ENCODE data around the gene MEF2D.

Gene MEF2D

DNA sequence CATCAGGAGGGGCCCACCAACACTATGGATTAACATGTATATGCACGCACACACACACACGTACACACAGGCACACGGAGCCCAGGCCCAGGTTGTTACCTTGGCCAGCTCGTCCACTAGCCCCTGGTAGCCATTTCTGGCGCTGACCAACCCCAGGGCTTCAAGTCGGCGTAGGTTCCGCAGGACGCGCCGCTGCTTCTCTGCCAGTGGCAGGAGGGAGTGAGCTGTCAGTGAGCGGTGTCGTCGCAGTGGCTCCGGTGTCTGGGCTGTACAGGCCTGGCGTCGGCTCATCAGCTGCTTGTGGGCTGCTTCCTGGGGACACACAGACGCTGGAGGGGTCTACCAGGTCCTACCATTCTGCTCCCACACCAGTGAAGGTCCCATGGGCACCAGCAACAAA is 29.4 kb upstream of the MEF2D start:
- H3K27ac ChIP-seq: no peak overlapping the region
- H3K36me3 ChIP-seq: peaks cover 74% of the 10 kb centered on the region
- no peak for DNase-seq
- TF ChIP-seq, protein P1, sequence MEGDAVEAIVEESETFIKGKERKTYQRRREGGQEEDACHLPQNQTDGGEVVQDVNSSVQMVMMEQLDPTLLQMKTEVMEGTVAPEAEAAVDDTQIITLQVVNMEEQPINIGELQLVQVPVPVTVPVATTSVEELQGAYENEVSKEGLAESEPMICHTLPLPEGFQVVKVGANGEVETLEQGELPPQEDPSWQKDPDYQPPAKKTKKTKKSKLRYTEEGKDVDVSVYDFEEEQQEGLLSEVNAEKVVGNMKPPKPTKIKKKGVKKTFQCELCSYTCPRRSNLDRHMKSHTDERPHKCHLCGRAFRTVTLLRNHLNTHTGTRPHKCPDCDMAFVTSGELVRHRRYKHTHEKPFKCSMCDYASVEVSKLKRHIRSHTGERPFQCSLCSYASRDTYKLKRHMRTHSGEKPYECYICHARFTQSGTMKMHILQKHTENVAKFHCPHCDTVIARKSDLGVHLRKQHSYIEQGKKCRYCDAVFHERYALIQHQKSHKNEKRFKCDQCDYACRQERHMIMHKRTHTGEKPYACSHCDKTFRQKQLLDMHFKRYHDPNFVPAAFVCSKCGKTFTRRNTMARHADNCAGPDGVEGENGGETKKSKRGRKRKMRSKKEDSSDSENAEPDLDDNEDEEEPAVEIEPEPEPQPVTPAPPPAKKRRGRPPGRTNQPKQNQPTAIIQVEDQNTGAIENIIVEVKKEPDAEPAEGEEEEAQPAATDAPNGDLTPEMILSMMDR (IDR thresholded peaks at IDR 0.05; ENCODE audit: low read depth, low read length): no peak
- H3K4me3 ChIP-seq (ENCODE audit: low read depth, low read length): no peak overlapping the region
- H3K9me3 ChIP-seq (ENCODE audit: severe bottlenecking): no peaks in the 10 kb centered on the region
- no peaks in the 10 kb centered on the region for H3K27me3 ChIP-seq (ENCODE audit: insufficient read depth, low read depth, severe bottlenecking)

DNA sequence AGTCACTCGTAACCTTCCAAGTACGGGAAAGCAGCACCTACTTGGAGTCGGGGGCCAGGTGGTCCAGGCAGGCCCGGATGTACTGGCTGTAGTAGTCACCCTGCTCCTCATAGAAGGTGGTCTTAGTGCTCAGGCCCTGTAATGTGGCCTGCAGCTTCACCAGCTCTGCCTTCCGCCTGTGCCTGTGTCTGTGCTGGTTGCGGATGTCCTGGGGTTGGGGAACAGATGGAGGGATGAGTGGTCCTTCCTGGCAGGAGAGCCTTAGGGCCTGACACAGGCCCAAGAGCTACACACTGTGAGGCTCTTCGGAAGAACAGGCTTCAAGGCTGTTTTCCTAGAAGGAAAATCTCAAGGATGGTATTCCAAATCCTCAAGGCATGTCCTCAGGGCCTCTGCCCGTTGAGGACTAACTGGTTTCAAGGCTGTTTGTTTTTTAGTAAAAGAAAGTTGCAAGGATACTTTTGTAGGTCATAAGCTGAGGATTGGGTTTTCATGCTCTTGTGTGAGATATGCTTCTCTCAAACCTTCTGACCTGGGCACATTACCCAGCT is 28.4 kb upstream of the MEF2D start:
- no peak for DNase-seq
- Histone ChIP-seq H3K9me3 (ENCODE audit: severe bottlenecking) (no peaks in the 10 kb centered on the region), H3K36me3 (peaks cover 69% of the 10 kb centered on the region), H3K27ac (no peak overlapping the region), H3K27me3 (ENCODE audit: insufficient read depth, low read depth, severe bottlenecking) (no peaks in the 10 kb centered on the region), H3K4me3 (ENCODE audit: low read depth, low read length) (no peak overlapping the region)
- TF ChIP-seq, protein P1 (IDR thresholded peaks at IDR 0.05; ENCODE audit: low read depth, low read length): no peak

DNA sequence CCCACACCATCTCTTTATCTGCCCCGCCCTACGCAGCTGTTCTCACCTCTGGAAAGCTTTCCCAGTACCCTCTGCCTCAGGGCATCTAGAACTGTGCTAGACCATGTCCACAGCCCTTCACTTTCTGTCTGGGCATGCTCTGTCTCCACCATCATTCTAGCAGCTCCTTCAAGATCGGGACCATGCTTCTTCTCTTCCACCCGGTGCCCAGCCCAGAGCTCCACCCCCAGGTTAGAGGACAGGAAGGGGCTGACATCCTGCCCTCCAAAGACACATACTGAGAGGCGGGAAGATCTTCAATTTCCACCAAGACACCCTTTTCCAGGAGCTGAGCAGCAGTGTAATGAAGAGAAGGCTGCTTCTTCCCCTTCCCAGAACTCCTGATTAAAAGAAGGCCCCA is 27.7 kb upstream of the MEF2D start:
- Histone ChIP-seq H3K9me3 (ENCODE audit: severe bottlenecking) (no peaks in the 10 kb centered on the region), H3K4me3 (ENCODE audit: low read depth, low read length) (no peak overlapping the region), H3K27me3 (ENCODE audit: insufficient read depth, low read depth, severe bottlenecking) (no peaks in the 10 kb centered on the region), H3K36me3 (peaks cover 61% of the 10 kb centered on the region), H3K27ac (no peak overlapping the region)
- TF ChIP-seq, protein P1 (IDR thresholded peaks at IDR 0.05; ENCODE audit: low read depth, low read length): no peak
- no peak for DNase-seq

DNA sequence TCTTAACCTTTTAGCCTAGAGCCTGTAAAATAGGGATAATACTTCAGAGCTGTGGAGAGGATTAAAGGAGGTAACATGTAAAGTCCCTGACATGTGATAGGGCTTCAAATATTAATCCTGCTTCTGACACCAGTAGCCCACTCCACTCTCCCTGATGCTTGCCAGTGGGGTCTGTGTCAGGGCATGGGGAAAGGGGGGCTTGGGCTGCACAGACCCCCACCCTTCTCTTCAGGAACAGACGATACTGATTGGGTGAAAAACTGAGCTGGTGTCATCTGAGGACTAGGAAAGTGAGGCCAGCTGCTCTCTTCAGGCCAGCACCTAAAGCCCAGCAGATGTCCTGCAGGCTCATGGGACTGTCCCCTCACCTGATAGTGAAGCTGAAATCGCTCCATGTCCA is 27.0 kb upstream of the MEF2D start:
- Histone ChIP-seq H3K36me3 (peaks cover 55% of the 10 kb centered on the region), H3K27me3 (ENCODE audit: insufficient read depth, low read depth, severe bottlenecking) (no peaks in the 10 kb centered on the region), H3K27ac (no peak overlapping the region), H3K4me3 (ENCODE audit: low read depth, low read length) (no peak overlapping the region), H3K9me3 (ENCODE audit: severe bottlenecking) (no peaks in the 10 kb centered on the region)
- DNase-seq: peak; percentile 90
- TF ChIP-seq, protein P1 (IDR thresholded peaks at IDR 0.05; ENCODE audit: low read depth, low read length): peak; percentile 13; the same call in 1 of the 2 replicates

DNA sequence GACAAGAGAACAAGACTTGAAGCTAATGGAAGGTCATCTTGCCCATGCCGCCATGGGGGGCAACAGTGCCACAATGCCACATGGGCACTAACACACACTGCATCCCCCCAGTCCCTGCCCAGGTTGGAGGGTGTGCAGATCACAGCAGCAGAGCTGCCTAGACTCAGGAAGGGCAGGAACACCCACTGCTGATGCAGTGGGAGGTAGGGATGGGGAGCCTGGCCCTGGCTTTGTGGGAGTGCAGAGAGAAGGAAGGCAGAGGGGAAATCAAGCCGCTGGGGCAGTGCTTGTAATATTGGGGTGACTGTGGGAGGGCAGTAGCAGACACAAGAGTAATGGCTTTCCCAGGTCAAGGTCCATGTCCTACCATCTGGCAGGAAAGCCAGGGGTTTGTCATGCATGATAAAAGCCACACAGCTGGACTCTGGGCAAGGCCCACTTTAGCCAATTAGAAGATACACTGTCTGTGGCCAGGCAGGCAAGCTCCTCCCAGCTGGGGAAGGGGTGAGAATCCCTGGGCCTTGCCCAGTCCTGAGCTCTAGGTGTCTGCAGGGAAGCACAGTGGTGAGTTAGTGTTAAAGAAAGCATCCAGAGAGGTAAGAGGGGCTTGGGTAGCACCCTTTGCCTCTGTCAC is 25.4 kb upstream of the MEF2D start:
- peaks cover 42% of the 10 kb centered on the region for H3K36me3 ChIP-seq
- no peak for DNase-seq
- no peaks in the 10 kb centered on the region for H3K27me3 ChIP-seq (ENCODE audit: insufficient read depth, low read depth, severe bottlenecking)
- H3K9me3 ChIP-seq (ENCODE audit: severe bottlenecking): no peaks in the 10 kb centered on the region
- H3K4me3 ChIP-seq (ENCODE audit: low read depth, low read length): no peak overlapping the region
- H3K27ac ChIP-seq: no peak overlapping the region
- TF ChIP-seq, protein P1 (IDR thresholded peaks at IDR 0.05; ENCODE audit: low read depth, low read length): no peak

DNA sequence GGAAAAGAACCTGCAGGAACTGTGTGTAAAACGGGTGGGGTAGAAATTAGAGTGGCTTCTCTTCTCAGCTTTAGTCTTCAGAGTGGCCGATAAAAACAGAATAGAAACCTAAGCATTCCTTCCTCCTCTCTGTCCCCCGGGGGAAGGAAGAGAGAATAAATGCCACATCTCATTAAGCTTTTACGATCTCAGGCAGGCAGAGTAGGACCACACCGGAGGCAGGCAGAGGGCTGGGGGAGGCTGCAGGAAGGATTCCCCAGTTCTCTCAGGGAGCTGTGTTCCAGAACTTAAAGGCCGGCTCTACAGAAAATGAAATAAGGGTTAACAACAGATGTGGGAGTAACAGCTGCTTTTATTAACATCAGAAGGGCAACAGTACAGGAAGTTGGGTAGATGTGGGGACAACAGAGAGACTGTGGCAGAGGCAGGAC is 24.5 kb upstream of the MEF2D start:
- no peak overlapping the region for H3K27ac ChIP-seq
- DNase-seq: no peak
- peaks cover 33% of the 10 kb centered on the region for H3K36me3 ChIP-seq
- TF ChIP-seq, protein P1 (IDR thresholded peaks at IDR 0.05; ENCODE audit: low read depth, low read length): no peak
- no peaks in the 10 kb centered on the region for H3K27me3 ChIP-seq (ENCODE audit: insufficient read depth, low read depth, severe bottlenecking)
- H3K9me3 ChIP-seq (ENCODE audit: severe bottlenecking): no peaks in the 10 kb centered on the region
- H3K4me3 ChIP-seq (ENCODE audit: low read depth, low read length): no peak overlapping the region

All from WERI-Rb-1 (cell line).